ENCODE data around the gene SMIM3. TPM values are rescaled to one million over a fixed set of nuclear protein-coding genes. Genes with fewer than 3 reads are reported as not detected.
"Not testable (repeated sequence)": the region's sequence is repeated elsewhere in the genome, so short reads cannot be mapped to it uniquely, and the experiment has no call there.

SMIM3 gene
- total RNA-seq, 1 donor from 2014 or later, result 17.1 TPM

GRCh38 chr5:150836064-150836463, 57.5 kb downstream of the SMIM3 start:
- no peak overlapping the region for H3K4me3 ChIP-seq
- H3K4me1 ChIP-seq, result no peaks in the 10 kb centered on the region
- no peak for ATAC-seq
- TF ChIP-seq CTCF (IDR thresholded peaks at IDR 0.05), result no peak
- DNase-seq, result no peak
- no peak overlapping the region for H3K27ac ChIP-seq
- peaks cover 17% of the 10 kb centered on the region for H3K9me3 ChIP-seq
- no peaks in the 10 kb centered on the region for H3K36me3 ChIP-seq
- intact Hi-C loops (cut with DNase I), result no loop called here
- no peaks in the 10 kb centered on the region for H3K27me3 ChIP-seq (ENCODE audit: low read depth)

GRCh38 chr5:150836703-150837102, 58.1 kb downstream of the SMIM3 start:
- Histone ChIP-seq H3K27ac (no peak overlapping the region), H3K4me1 (no peaks in the 10 kb centered on the region), H3K4me3 (no peak overlapping the region), H3K9me3 (peaks cover 12% of the 10 kb centered on the region), H3K36me3 (no peaks in the 10 kb centered on the region), H3K27me3 (ENCODE audit: low read depth) (no peaks in the 10 kb centered on the region)
- intact Hi-C loops (cut with DNase I), result no loop called here
- ATAC-seq (no peak), DNase-seq (no peak)
- no peak for TF ChIP-seq CTCF (IDR thresholded peaks at IDR 0.05)

- ATAC-seq; H3K9me3 ChIP-seq; H3K4me1 ChIP-seq; intact Hi-C loops (cut with DNase I); H3K36me3 ChIP-seq; H3K27ac ChIP-seq; DNase-seq; H3K27me3 ChIP-seq (ENCODE audit: low read depth); H3K4me3 ChIP-seq: not testable (repeated sequence)
Observed at GRCh38 chr5:150845185-150845859, 66.8 kb downstream of the SMIM3 start.

- H3K27ac ChIP-seq; intact Hi-C loops (cut with DNase I); H3K9me3 ChIP-seq; H3K27me3 ChIP-seq (ENCODE audit: low read depth); ATAC-seq; H3K36me3 ChIP-seq; H3K4me1 ChIP-seq; DNase-seq: not testable (repeated sequence)
- peak within 1 kb of the TSS; percentile 17 for H3K4me3 ChIP-seq
Observed at GRCh38 chr5:150846308-150846653, 67.7 kb downstream of the SMIM3 start, which contains the start of gene IRGM. IRGM (plus strand) TSS chr5:150846521; CDS start chr5:150848124, 1,603 bp downstream.

Other genes with a start within 250 kb of the SMIM3 start
- 90.6 TPM for gene SYNPO, start 138.1 kb upstream of the SMIM3 start, total RNA-seq
- 0.92 TPM for gene MYOZ3, start 117.5 kb upstream of the SMIM3 start, total RNA-seq
- gene RBM22, start 77.7 kb upstream of the SMIM3 start, total RNA-seq, result 46.8 TPM
- gene DCTN4, start 19.7 kb upstream of the SMIM3 start, total RNA-seq, result 71.8 TPM
- gene IRGM, start 67.8 kb downstream of the SMIM3 start, total RNA-seq, result 0.24 TPM
- 2.0 TPM for gene ZNF300, start 126.2 kb downstream of the SMIM3 start, total RNA-seq
- 855 TPM for gene GPX3, start 241.8 kb downstream of the SMIM3 start, total RNA-seq

Measured in lower lobe of right lung (tissue), 2 donors.